Neural cell (in vitro differentiated cells): ENCODE measurements around the gene NADK2. TPM values are rescaled to one million over a fixed set of nuclear protein-coding genes. Genes with fewer than 3 reads are reported as not detected.

ENCODE experiments used
- H2AFZ ChIP-seq: fragments of 200-600, 300-800 bp; sonication (generic), shearing (Covaris generic); 2 replicates; pipeline ENCODE4 v1.6.0; 2014; ENCODE audit warnings: low read depth, mild to moderate bottlenecking, antibody characterized with exemption, low read length, moderate library complexity
- H3F3A ChIP-seq: fragments of 200-600 bp; shearing (Covaris generic); 2 replicates; pipeline ENCODE4 v1.6.1; 2016; ENCODE audit warnings: mild to moderate bottlenecking, moderate library complexity, mixed read lengths, antibody characterized with exemption, low read length; ENCODE audit not compliant: insufficient read depth, poor library complexity, severe bottlenecking
- H3K27ac ChIP-seq: fragments of 200-600, 300-800 bp; sonication (generic), shearing (Covaris generic); 2 replicates; pipeline ENCODE4 v1.5.1; 2014; ENCODE audit warnings: mild to moderate bottlenecking, low read length, moderate library complexity
- H3K27me3 ChIP-seq: fragments of 300-800, 200-600 bp; sonication (generic), shearing (Covaris generic); 2 replicates; pipeline ENCODE4 v1.6.0; 2014; ENCODE audit warnings: mild to moderate bottlenecking, low read depth, low read length, moderate library complexity; ENCODE audit not compliant: insufficient read depth
- H3K36me3 ChIP-seq: fragments of 300-800, 200-600 bp; sonication (generic), shearing (Covaris generic); 2 replicates; pipeline ENCODE4 v1.5.1; 2014; ENCODE audit warnings: mild to moderate bottlenecking, antibody characterized with exemption, low read length, moderate library complexity; ENCODE audit not compliant: insufficient read depth
- H3K4me2 ChIP-seq: fragments of 300-800, 200-600 bp; sonication (generic), shearing (Covaris generic); 2 replicates; pipeline ENCODE4 v1.6.0; 2014; ENCODE audit warnings: mild to moderate bottlenecking, low read length
- H3K4me3 ChIP-seq: fragments of 300-800, 200-600 bp; sonication (generic), shearing (Covaris generic); 2 replicates; pipeline ENCODE4 v1.5.1; 2014; ENCODE audit warnings: mild to moderate bottlenecking, low read length, moderate library complexity
- H3K79me2 ChIP-seq: fragments of 200-600 bp; shearing (Covaris generic); replicated peaks from 2 replicates; pipeline ENCODE4 v1.6.0; 2014; ENCODE audit warnings: mild to moderate bottlenecking, low read length, moderate library complexity; ENCODE audit not compliant: insufficient read depth
- H3K9ac ChIP-seq: fragments of 300-800, 200-600 bp; sonication (generic), shearing (Covaris generic); 2 replicates; pipeline ENCODE4 v1.6.1; 2016; ENCODE audit warnings: mild to moderate bottlenecking, low read length, mixed read lengths
- H3K9me2 ChIP-seq: fragments of 200-600 bp; shearing (Covaris generic); 2 replicates; pipeline ENCODE4 v1.6.1; 2016; ENCODE audit warnings: mild to moderate bottlenecking, low read length, mixed read lengths; ENCODE audit not compliant: insufficient read depth
- H3K9me3 ChIP-seq: fragments of 200-600, 300-800 bp; sonication (generic), shearing (Covaris generic); 2 replicates; pipeline ENCODE4 v1.6.1; 2016; ENCODE audit warnings: mild to moderate bottlenecking, mixed run types, low read length, moderate library complexity, mixed read lengths
- H4K20me1 ChIP-seq: fragments of 200-600 bp; shearing (Covaris generic); 2 replicates; pipeline ENCODE4 v1.6.1; 2016; ENCODE audit warnings: mild to moderate bottlenecking, mixed run types; ENCODE audit not compliant: insufficient read depth
- CTCF ChIP-seq: fragments of 450-650 bp; IDR thresholded peaks from 2 replicates; pipeline ENCODE4 v1.5.1; 2014; ENCODE audit warnings: antibody characterized with exemption, mild to moderate bottlenecking, moderate library complexity; ENCODE audit not compliant: poor library complexity, severe bottlenecking
- EP300 ChIP-seq: fragments of 450-650 bp; conservative IDR thresholded peaks from 2 replicates; pipeline ENCODE4 v1.6.1; 2014; ENCODE audit warnings: antibody characterized with exemption, mild to moderate bottlenecking, moderate library complexity; ENCODE audit not compliant: poor library complexity, severe bottlenecking
- EZH2 ChIP-seq: fragments of 200-600, 300-800 bp; shearing (Covaris generic), sonication (generic); IDR thresholded peaks from 2 replicates; pipeline ENCODE4 v1.6.1; 2014; ENCODE audit warnings: antibody characterized with exemption, low read length, borderline replicate concordance, mild to moderate bottlenecking; ENCODE audit not compliant: insufficient read depth, poor library complexity, severe bottlenecking
- MXI1 ChIP-seq: fragments of 450-650 bp; conservative IDR thresholded peaks from 2 replicates; pipeline ENCODE4 v1.6.1; 2014; ENCODE audit warnings: antibody characterized with exemption, mild to moderate bottlenecking; ENCODE audit not compliant: poor library complexity, severe bottlenecking
- POLR2AphosphoS5 ChIP-seq: IDR thresholded peaks from 2 replicates; pipeline ENCODE4 v1.6.1; 2012
- SMC3 ChIP-seq: fragments of 450-650 bp; conservative IDR thresholded peaks from 2 replicates; pipeline ENCODE4 v1.6.1; 2014; ENCODE audit warnings: antibody characterized with exemption, mild to moderate bottlenecking, moderate library complexity; ENCODE audit not compliant: poor library complexity
- TAF1 ChIP-seq: IDR thresholded peaks from 2 replicates; pipeline ENCODE4 v1.6.1; 2012; ENCODE audit warnings: low read depth
- polyA plus RNA-seq: library from polyadenylated mRNA; depleted of rRNA; stranded (reverse); fragments of >200 nt; gene quantifications from 2 replicates; pipeline ENCODE4 v1.2.3, GENCODE V29; 2014
- small RNA-seq, 3 experiments: library from RNA; depleted of rRNA; stranded (forward); fragments of <200 nt; gene quantifications; one replicate each; pipeline ENCODE3, GENCODE V24; 2012
- TF ChIP-seq, protein P1 (sequence below): IDR thresholded peaks from 2 replicates; pipeline ENCODE4 v1.6.1; 2012; ENCODE audit warnings: borderline replicate concordance

The NADK2 gene
- polyA plus RNA-seq, 1 donor from 2014 or later, result 66.8 TPM

DNA sequence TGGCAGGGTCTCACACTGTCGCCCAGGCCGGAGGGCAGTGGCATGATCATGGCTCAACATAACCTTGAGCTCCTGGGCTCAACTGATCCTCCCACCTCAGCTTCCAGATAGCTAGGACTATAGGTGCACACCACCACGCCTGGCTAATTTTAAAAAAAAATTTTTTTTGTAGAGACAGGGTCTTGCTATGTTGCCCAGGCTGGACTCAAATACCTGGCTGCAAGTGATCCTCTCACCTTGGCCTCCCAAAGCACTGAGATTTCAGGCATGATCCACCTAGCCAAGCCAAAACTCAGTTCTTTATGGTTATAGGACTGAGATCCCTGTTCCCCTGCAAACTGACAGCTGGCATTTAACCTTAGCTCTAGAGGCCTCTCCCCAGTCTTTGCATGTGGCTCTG lies 95.3 kb downstream of the NADK2 start:
- H3K36me3 ChIP-seq, result no peaks in the 10 kb centered on the region
- H3K4me2 ChIP-seq, result no peak overlapping the region
- peaks cover 19% of the 10 kb centered on the region for H3K79me2 ChIP-seq
- no peaks in the 10 kb centered on the region for H3K9me3 ChIP-seq
- no peaks in the 10 kb centered on the region for H4K20me1 ChIP-seq
- H3K27me3 ChIP-seq, result no peaks in the 10 kb centered on the region
- no peak overlapping the region for H3K27ac ChIP-seq
- TF ChIP-seq, protein P1, sequence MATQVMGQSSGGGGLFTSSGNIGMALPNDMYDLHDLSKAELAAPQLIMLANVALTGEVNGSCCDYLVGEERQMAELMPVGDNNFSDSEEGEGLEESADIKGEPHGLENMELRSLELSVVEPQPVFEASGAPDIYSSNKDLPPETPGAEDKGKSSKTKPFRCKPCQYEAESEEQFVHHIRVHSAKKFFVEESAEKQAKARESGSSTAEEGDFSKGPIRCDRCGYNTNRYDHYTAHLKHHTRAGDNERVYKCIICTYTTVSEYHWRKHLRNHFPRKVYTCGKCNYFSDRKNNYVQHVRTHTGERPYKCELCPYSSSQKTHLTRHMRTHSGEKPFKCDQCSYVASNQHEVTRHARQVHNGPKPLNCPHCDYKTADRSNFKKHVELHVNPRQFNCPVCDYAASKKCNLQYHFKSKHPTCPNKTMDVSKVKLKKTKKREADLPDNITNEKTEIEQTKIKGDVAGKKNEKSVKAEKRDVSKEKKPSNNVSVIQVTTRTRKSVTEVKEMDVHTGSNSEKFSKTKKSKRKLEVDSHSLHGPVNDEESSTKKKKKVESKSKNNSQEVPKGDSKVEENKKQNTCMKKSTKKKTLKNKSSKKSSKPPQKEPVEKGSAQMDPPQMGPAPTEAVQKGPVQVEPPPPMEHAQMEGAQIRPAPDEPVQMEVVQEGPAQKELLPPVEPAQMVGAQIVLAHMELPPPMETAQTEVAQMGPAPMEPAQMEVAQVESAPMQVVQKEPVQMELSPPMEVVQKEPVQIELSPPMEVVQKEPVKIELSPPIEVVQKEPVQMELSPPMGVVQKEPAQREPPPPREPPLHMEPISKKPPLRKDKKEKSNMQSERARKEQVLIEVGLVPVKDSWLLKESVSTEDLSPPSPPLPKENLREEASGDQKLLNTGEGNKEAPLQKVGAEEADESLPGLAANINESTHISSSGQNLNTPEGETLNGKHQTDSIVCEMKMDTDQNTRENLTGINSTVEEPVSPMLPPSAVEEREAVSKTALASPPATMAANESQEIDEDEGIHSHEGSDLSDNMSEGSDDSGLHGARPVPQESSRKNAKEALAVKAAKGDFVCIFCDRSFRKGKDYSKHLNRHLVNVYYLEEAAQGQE, result no peak
- TF ChIP-seq EZH2 (no peak), TAF1 (no peak), EP300 (no peak), MXI1 (no peak), SMC3 (no peak), POLR2AphosphoS5 (no peak), CTCF (no peak)
- no peaks in the 10 kb centered on the region for H3F3A ChIP-seq
- no peaks in the 10 kb centered on the region for H3K9me2 ChIP-seq
- H3K4me3 ChIP-seq, result no peak overlapping the region
- no peak overlapping the region for H2AFZ ChIP-seq
- H3K9ac ChIP-seq, result no peak overlapping the region

GRCh38 chr5:36145311-36145710 lies 96.4 kb downstream of the NADK2 start:
- H3K79me2 ChIP-seq, result peaks cover 17% of the 10 kb centered on the region
- H3K4me2 ChIP-seq, result no peak overlapping the region

More at GRCh38 chr5:36145311-36145710, 96.4 kb downstream of the NADK2 start:
- Histone ChIP-seq H3K9me3 (no peaks in the 10 kb centered on the region), H3K27me3 (no peaks in the 10 kb centered on the region), H3K9ac (no peak overlapping the region), H3K4me3 (no peak overlapping the region), H3K36me3 (no peaks in the 10 kb centered on the region), H2AFZ (no peak overlapping the region), H3K27ac (no peak overlapping the region), H3K9me2 (no peaks in the 10 kb centered on the region), H4K20me1 (no peaks in the 10 kb centered on the region), H3F3A (no peaks in the 10 kb centered on the region)
- TF ChIP-seq EP300, result no peak

Small RNA genes within 50 kb of the gene (small RNA-seq; reads per million reads assigned to genes)
- 0 to 5.7 (median 1.0) reads per million in 3 experiments for gene MIR580
- 0 to 0.08 (median 0.03) reads per million in 3 experiments for gene RNU6-1305P

Other genes with a start within 250 kb of the NADK2 start
- gene UGT3A2, start 175.0 kb downstream of the NADK2 start, polyA plus RNA-seq, result not detected in 2 replicates
- gene LMBRD2, start 90.0 kb downstream of the NADK2 start, polyA plus RNA-seq, result 22.7 and 25.7 TPM in 2 replicates
- 26.0 and 26.7 TPM in 2 replicates for gene SKP2, start 89.8 kb downstream of the NADK2 start, polyA plus RNA-seq
- 2.2 and 2.5 TPM in 2 replicates for gene RANBP3L, start 60.0 kb upstream of the NADK2 start, polyA plus RNA-seq